Stomach (tissue), 4 donors: ENCODE data around the gene DYSF.

ENCODE experiments used
- CTCF ChIP-seq, 7 experiments: fragments of 450-650 bp in 4 of 7; fragments of 200-600 bp in 3 of 7; sonication (generic) in 3 of 7; IDR thresholded peaks; one replicate each; pipeline ENCODE4 v1.5.1; 2016 to 2019; ENCODE audit warnings: antibody characterized with exemption in 7 of 7, control low read depth in 2 of 7, mild to moderate bottlenecking in 1 of 7
- POLR2A ChIP-seq, 4 donors: fragments of 450-650 bp; IDR thresholded peaks; one replicate each; pipeline ENCODE4 v1.6.1; 2016; ENCODE audit warnings: antibody characterized with exemption in 4 of 4, control low read depth in 2 of 4, mild to moderate bottlenecking in 1 of 4, moderate library complexity in 1 of 4

- TF ChIP-seq CTCF (IDR thresholded peaks at IDR 0.05) (no peak), POLR2A (IDR thresholded peaks at IDR 0.05) (no peak)
Observed at GRCh38 chr2:71678874-71679273, 225.5 kb downstream of the DYSF start.
